ENCODE data around the gene PTPRC.

- no peak for TF ChIP-seq CTCF (IDR thresholded peaks at IDR 0.05)
- TF ChIP-seq POLR2A (IDR thresholded peaks at IDR 0.05) = no peak
These were observed 9.2 kb upstream of the PTPRC start for GRCh38 chr1:198629610-198630009.
